ENCODE data around the gene CIAPIN1.
A peak's percentile ranks its signal among the peaks of the same experiment; 100 is the strongest.
"Not testable (repeated sequence)": the region's sequence is repeated elsewhere in the genome, so short reads cannot be mapped to it uniquely, and the experiment has no call there.

CIAPIN1 gene

GRCh38 chr16:57476546-57477410 lies 29.6 kb upstream of the CIAPIN1 start:
- no peak for DNase-seq

DNA sequence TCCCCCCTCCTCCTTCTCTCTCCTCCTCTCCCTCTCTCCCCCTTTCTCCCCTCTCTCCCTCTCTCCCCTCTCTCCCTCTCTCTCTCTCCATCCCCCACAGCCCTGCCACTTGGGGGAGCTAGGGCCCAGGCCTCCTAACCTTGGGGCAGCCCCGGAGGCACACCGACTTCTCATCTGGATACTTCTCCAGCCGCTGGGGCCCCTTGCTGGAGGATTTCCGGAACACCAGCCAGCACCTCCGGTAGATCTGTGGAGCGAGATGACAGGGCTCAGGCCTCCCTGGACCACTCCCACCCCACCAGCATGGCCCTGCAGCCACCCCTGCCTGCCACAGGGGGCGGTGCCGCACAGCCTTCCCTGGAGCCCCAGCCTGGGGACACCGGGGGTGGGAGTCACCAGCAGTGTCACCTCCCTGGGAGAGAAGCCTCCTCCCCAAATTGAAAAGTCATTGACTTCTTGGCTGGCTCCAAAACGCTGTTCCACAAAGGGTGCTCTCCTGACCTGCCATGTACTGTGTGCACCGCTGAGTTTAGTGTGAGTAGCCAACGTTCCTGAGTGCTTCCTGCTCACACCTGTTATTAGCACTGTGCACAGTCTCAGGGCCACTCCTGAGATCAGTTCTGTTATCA lies 28.6 kb upstream of the CIAPIN1 start:
- DNase-seq, result no peak

DNA sequence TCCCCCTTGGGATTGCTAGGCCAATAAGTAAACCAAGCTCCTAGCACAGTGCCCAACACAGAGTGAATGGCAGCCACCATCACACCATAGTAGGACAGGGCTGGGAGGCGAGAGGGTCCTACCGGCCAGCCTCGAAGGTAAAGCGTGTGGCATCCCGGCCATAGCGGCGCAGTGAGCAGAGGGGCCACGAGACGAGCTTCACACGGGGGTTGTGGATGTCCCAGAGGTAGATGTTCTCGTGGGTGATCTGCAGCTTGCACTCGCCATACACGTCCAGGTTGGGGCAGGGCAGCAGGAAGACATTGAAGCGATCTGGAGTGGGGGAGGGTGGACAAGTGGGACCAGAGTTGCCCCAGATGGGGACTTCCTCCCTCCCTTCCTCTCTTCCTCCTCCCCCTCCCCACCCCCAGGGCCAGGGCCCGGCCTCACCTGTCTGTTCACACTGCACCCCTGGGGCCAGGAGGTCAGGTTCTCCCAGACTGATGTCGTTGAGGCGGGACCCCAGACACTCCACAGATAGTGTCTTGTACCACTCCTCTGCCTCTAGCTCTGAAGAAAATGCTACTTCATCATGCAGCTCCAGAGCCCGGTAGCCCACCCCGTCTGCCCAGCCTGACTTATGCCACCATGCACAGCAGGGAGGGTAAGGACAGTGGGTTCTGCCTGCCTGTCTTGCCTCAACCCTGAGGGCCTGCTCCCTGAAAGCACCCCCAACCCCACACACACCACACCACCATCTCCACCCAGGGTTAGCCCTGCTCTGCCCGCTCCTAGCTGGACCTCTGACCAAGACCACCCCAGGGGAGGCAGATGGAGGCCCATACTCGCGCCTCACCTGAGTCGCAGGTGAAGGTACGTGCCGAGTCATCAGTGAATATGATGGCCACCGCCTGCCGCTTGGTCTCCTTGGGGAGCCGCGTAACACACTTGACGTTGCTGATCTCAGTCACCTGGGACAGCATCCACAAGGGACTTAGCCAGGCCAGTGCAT lies 27.8 kb upstream of the CIAPIN1 start:
- DNase-seq, result no peak

GRCh38 chr16:57473906-57474305 lies 26.7 kb upstream of the CIAPIN1 start:
- DNase-seq, result no peak

- no peak for DNase-seq
Observed at GRCh38 chr16:57473176-57473840, 26.1 kb upstream of the CIAPIN1 start.

GRCh38 chr16:57472665-57473060 lies 25.5 kb upstream of the CIAPIN1 start:
- DNase-seq, result no peak

DNA sequence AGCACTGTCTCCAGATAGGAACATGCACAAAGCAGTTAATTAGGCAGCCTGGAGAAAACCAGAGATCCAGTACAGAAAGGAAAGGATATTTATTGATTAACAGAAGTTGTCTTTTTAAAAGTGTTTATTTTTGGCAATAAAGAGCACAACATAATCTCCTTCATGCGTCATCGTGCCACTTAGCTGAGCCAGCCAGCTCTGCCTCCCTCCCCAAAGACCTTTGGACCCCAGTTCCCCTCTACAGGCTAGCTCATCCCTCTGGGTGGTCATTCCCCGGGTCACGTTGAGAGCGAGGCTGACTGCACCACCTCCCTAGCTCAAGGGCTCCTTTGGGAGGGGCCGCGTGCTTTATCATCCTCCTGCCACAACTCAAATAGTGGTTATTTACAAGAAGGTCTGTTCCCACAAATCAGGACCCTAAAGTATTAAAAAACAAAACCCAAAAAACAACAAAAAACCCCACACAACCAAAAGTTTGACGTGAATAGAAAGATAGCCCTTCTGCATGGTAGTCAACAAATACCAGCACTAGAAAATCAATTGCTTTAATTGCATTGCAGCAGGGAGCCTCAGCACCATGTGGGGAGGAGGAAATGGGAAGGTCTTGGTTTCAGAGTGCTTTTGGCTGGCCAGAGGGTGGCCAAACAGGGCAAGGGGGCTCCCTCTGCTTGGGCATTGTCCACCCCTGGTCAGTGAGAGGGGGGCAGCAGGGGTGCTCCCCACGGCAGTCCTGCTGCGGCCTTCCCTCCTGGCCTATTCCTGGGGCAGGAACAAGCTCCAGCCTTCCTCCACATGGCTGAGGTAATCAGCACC lies 24.9 kb upstream of the CIAPIN1 start:
- no peak for DNase-seq

GRCh38 chr16:57471209-57471608 lies 24.0 kb upstream of the CIAPIN1 start:
- no peak for DNase-seq

- no peak for DNase-seq
Observed at GRCh38 chr16:57470711-57471110, 23.5 kb upstream of the CIAPIN1 start.

GRCh38 chr16:57469917-57470470 lies 22.8 kb upstream of the CIAPIN1 start:
- no peak for DNase-seq

DNA sequence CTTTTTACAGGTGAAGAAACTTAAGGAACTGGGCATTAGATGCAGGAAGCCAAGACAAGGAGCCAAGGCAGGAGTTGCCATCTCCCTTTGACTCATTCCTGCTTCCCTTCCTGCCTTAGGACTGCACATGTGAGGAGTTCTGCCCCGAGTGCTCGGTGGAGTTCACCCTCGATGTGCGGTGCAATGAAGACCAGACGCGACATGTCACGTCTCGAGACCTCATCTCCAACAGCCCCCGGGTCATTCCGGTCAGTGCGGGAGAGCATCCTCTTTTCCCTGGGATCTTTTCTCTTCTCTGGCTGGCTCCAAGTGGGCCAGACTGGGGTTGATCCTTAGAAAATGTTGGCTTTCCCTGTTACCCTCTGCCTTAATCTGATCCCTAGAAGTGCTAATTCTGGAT lies 21.9 kb upstream of the CIAPIN1 start:
- DNase-seq, result no peak

- DNase-seq, result no peak
Observed at GRCh38 chr16:57468346-57468745, 21.2 kb upstream of the CIAPIN1 start.

GRCh38 chr16:57464523-57464922 lies 17.3 kb upstream of the CIAPIN1 start:
- no peak for DNase-seq

GRCh38 chr16:57462978-57463362 lies 15.8 kb upstream of the CIAPIN1 start:
- no peak for DNase-seq

GRCh38 chr16:57462209-57462977 lies 15.2 kb upstream of the CIAPIN1 start, which contains the start of gene POLR2C:
POLR2C (plus strand) TSS chr16:57462679; CDS start chr16:57462725, 46 bp downstream.
- peak; percentile 25 for DNase-seq

GRCh38 chr16:57452021-57452420 lies 4.8 kb upstream of the CIAPIN1 start:
- no peak for DNase-seq

DNA sequence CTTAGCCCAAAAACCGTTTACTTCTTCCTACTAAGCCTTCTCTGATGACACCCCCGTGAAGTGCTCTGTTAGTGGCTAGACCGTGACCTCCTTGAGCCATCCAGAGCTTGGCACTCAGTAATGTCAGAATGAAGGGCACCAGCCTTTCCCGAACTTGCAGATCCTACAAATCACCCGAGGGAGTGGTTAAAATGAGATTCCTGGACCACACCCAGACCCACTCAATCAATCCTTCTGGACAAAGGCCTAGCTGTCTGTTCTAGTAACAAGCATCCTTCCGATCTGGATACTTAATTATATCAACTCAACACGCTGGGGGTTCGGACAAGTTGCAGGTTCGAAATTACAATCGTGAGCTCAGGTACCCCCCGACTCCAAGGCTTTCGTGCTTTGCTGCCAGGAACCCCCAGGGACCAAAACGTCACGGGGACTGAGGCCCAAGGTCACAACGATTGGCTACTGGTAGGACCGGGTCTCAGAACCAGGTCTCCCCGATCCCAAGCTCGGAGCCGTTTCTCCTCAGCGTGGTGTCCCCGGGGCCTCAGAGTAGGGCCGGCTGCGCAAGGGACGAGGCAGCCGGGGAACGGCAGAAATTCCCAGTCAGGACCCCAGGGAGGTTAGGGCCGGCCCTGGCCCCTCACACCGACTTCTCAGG lies 527 bp downstream of the CIAPIN1 start:
- no peak for DNase-seq

DNA sequence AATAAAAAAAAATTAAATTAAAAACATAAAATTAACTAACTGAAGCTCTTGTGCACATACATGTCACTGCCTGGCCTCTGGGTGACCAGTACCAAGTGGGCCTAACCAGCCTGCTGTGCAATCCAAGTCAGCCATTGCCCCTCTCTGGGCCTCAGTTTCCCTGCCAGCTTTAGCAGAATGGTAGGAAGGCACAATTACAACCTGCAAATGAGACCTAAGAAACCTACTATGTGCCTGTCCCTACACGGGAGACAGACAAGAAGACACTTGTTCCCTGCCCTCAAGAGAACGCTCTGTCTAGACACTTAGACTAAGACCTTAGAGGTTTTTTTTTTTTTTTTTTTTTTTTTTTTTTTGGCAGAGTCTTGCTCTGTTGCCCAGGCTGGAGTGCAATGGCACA lies 1.7 kb downstream of the CIAPIN1 start:
- DNase-seq, result no peak

DNA sequence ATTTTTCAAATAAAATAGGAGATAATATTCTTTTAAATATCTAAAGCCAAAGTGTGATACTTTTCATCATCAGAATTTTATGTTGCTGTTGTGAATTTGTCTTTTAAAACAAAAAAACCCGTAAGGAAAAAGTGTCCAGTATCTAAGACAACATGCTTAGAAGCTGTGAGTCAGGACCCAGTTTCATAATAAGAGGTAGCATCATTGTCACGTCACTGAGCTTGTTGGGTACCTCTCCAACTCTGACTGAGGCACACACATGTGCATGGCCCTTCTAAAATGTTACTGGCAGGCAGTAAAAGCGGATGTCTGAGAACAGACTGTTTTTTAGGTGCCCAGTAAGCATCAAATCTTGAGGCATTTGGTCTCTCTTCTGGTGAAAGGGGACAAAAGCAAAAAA lies 2.5 kb downstream of the CIAPIN1 start:
- no peak for DNase-seq

DNA sequence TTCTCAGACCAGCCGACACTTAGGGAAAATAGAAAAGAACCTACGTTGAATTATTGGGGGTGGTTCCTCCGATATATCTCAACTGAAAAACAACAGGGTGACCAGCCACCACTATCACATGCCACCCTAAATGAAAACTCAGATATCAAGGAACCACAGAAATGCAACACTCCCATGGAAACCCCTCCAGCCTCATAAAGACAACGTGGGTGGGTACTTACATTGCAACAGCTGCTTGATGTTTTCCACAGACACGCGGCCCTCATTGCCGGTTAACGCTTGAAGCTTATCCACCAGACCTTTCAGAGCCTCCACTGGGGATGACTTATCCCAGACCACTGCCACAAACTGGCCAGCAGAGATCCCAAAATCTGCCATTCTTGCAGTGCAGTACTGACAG lies 6.6 kb downstream of the CIAPIN1 start:
- DNase-seq, result not testable (repeated sequence)
